NCI-H526 (cell line): ENCODE results near the gene BRSK1.

Source experiments
- DNase-seq, 2 experiments: peaks; one replicate each; lab custom pipeline; 2025; lab: John Stamatoyannopoulos, UW

Gene BRSK1

DNA sequence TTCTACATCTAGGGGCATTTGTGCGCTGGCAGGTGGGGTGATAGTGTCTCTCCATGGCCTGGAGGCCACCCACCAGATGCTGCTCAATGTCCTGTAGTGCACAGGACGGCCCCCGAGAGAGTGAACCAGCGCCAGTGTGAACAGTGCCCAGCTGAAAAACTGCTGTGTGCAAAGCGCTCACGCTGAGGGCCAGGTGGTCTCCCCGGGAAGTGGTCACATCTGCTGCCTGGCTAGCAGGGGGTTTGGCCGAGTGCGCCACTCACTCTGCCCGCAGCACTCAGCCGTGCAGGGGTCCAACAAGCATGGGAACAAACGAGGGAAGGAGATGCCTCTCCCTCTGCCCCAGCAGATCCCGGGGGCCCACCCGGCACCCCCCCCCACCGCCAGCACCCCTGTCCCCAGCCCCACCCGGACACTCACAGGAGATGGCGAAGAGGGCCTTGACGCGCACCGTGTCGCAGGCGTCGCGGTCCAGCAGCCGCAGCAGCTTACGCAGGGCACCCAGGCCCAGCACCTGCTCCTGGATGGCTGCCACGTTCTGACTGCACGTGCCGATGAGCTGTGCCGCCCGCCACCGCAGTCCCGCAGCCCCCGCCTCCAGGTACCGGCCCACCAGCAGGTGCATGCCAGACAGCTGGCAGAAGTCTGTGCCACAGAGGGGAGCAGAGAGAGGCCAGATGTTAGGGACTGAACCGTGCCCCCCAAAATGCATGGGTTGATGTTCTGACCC is 9.7 kb upstream of the BRSK1 start:
- DNase-seq = no peak

DNA sequence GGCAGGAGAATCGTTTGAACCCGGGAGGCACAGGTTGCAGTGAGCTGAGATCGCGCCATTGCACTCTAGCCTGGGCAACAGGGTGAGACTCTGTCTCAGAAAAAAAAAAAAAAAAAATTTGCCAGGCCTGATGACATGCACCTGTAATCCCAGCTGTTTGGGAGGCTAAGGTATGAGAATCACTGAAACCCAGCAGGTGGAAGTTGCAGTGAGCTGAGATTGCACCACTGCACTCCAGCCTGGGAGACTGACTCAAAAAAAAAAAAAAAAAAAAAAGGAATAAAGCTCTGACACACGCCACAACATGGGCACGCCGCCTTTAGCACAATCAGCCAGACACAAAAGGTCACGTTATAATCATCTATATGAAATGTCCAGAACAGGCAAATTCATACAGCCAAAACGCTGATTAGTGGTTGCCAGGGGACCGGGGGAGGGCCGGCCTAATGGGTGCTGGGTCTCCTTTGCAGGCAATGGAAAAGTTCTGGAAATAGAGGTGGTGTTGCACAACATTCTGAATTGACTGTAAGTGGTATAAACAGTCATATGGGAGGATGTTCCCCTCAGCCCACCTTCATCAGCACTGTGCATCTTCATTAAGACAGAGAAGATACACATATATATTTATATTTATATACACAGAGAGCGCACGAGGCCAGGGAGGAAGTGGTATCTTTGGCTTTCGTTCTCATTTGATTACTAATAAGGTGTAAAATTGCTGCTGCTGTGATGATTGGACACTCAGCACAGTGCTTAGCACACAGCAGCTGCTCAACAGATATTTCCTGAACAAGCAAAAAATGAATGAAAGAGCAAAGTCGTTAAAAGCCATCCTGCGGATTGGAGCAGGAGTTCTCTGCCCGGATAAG is 7.7 kb upstream of the BRSK1 start:
- DNase-seq = peak in 1 of 2 experiments; percentile 38

DNA sequence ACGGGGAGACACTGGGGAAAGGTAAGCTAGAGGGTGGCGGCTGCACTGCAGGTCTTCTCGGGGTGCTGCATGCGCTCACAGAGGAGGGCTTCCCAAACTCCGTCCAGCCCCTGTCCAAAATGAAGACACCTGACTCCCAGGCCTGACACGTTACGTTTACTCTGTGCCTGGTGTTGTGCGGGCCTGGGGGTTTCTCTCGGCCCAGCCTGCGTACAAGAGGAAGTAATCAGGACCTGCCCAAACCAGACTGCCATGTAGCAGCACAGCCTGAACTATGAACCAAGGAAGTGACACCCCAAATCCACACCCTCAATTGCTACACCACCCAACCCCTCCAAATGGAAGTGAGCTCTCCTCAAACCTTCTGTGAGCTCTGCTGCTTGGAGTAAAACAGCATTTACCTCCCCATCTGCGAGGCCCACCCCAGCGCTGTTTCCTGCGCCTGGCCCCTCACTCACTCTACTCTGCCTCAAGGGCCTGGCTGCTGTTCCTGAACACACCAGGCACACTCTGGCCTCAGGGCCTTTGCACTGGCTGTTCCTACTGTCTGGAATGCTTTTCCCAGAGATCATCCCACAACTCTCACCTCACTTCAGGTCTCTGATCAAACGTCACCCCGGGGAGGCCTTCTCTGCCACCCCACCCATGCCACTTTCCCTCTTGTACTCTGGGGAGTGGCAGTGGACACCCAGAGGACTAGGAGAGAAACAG is 6.9 kb upstream of the BRSK1 start:
- DNase-seq = no peak

DNA sequence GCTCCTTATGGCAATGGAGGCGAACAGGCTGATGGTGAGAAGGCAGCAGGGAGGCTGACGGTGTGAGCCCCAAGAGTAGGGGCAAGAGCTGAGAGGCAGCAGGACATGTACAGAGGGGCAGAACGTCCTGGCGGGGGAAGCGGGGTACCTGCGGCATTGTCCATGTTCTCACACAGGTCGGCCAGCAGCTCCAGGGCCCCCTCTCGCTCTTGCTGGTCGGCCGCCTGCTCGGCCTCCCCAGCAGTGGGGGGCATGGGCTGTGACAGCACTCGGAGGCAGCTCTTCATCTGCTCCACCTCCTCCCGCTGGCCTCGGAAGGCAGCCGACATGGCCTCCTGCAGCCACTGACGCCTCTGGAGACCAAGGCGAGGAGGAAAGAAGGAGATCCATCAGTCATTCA is 6.3 kb upstream of the BRSK1 start:
- DNase-seq = no peak

DNA sequence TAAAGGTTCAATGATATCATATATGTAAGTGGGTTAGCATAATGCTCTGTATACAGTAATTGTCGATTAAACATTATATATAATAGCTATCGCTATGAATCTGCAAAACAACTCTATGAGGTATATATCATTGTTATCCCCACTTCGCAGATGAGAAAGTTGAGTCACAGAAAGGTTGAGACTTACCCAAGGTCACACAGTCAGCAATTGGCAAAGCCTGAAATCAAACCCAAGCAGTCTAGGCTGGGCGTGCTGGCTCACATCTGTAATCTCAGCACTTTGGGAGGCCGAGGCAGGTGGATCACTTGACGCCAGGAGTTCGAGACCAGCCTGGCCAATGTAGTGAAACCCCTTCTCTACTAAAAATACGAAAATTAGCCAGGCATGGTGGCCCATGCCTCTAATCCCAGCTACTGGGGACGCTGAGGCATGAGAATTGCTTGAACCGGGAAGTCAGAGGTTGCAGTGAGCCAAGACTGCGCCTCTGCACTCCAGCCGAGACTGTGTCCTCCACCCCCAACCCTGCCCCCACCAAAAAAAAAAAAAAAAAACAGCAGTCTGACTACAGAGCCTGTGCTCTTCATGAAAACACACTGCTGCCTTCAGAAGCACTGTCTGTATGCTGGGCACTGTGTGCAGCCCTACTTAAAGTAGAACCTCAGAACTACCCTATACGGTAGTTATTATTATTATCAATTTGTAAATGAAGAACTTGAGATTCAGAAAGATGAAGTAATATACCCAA is 5.2 kb upstream of the BRSK1 start:
- DNase-seq = no peak

DNA sequence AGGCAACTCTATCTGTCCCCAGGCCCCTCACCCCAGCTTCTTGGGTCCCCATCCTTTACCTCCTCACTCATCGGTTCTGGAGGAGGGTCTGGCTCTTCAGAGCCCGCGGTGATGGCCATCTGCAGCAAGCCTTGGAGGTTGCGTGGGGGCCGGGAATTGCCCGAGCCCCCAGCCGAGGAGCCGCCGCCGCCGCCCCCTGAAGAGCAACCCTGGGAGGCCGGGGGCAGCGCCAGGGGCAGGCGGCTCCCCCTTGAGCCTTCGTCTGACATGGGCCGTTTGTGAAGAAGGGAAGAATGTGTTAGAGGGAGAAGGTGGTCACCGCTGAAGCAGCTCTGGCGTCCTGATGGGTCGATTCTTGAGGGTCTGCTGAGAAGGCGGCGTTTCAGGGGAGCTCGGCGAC is 4.5 kb upstream of the BRSK1 start:
- no peak for DNase-seq

DNA sequence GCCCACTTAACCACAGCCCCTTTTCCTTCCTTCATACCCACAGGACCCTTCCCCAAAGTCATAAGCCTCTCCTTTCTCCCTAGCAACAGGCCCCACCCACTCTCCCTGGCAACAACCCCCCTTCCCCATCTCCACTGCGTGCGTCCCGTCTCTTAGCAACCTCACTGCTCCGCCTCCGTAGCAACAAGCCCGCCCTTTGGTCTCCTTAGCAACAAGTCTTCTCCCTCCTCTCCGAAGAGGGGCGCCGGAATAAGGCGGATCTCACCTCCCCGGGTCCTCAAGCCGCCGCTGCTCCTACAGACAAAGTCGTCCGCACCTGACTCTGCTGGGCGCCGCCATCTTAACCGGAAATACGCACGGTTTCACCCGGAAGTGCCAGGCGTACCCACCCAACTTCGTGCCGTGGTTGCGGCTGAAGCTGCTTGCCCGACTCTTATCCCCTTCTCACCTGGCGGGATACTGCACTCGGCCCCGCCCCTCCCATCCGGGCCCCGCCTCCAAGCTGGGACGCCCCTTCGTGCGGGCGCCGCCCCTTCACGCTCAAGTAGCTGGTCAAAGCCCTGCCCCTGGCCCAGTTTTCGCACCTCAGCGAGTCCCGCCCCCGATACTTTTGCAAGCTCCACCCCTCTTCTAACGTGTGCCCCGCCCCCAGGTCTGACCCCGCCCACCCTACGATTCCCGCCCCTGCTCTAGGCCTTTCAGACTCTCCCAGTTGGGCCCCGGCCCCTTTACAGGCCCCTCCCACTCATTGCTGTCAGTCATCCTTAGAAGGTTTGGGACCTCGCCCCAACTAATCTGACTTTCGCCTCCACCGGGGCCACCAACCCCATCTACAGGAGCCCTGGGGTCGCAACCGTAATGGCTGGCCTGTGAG is 3.8 kb upstream of the BRSK1 start, which contains the start of gene HSPBP1:
TSS of gene HSPBP1 (minus strand) at position 341 of the 874 bp plus-strand sequence. CDS start 502 bp downstream, outside the sequence.
- DNase-seq = peak; percentile 97 to 99

DNA sequence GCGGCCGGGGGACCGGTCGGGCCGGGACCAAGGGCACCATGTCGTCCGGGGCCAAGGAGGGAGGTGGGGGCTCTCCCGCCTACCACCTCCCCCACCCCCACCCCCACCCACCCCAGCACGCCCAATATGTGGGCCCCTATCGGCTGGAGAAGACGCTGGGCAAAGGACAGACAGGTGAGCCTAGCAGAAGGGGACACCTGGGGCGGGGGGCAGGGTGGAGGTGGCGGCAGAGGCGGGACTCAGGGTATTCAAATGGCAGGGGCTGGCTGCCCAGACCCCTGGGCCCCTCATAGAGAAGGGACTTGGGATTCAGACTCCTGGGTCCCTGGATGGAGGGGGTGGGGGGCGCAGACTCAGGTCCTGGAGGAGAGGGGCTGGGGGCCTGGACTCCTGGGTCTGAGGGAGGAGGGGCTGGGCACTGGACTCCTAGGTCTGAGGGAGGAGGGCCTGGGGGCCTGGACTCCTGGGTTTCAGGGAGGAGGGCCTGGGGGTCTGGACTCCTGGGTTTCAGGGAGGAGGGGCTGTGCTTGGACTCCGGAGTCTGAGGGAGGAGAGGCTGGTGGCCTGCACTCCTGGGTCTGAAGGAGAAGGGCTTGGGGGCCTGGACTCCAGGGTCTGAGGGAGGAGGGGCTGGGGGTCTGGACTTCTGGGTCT is 735 bp downstream of the BRSK1 start:
- peak in 1 of 2 experiments; percentile 52 for DNase-seq

DNA sequence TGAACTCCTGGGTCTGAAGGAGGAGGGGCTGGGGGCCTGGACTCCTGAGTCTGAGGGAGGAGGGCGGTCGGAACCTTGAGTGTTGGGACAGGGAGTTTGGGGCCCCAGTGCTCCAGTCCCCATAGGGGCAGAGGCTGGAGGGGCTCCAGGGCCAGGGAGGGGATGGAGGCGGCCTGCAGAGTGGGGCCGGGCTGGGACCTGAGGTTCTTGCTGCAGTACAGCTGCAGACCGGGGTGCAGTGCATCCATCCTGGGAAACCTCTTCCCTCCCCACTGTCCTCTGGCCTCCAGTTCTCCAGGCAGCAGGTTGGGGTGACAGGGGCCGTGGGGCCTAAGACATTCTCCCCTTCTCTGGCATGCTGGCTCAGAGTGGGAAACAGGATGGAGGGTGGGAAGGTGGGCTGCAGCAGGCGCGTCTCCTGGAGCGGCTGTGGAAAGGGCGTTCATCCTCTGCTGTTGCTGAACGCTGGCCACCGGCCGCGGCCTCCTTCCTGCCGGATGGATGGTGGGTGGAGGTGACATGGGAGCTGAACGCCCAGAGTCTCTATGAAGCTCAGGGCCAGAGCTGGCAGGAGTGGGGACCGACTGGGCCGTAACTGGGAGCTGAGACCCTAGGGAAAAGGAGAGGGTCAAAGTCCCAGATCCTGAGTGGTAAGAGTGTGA is 1.6 kb downstream of the BRSK1 start:
- peak in 1 of 2 experiments; percentile 31 for DNase-seq

DNA sequence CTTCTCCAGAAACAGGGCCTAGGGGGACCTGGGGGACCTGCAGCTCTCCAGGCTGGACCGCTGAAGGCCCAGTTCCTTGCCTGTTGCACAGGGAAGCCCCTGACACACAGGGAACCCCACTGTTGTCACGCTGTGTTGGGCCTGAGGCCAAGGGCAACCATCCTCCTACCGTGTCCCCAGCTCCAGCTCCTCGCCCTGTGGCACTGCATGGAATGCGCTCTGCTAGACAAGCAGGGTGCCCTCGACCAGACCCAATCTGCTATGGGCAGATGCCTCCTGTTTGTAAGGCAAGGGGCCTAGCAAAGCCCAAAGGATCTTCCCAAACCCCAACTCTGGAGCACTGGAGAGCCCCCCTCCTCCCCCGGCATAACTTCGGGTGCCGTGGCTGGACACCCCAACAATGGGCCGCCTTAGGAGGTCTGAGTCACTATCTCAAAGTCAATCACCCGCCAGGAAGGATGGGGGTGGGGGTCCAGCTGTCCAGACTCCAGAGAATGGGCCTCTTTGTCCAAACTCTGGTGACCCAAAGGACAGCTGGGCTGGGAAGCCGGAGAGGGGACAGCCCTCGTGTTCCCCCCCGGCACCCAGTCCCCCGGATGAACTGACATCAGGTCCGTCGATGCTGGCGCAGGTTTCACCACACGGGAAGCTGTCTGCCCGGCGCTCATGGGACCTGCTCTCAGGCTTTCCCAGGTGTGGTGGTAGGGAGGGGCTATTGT is 3.7 kb downstream of the BRSK1 start:
- DNase-seq = no peak

DNA sequence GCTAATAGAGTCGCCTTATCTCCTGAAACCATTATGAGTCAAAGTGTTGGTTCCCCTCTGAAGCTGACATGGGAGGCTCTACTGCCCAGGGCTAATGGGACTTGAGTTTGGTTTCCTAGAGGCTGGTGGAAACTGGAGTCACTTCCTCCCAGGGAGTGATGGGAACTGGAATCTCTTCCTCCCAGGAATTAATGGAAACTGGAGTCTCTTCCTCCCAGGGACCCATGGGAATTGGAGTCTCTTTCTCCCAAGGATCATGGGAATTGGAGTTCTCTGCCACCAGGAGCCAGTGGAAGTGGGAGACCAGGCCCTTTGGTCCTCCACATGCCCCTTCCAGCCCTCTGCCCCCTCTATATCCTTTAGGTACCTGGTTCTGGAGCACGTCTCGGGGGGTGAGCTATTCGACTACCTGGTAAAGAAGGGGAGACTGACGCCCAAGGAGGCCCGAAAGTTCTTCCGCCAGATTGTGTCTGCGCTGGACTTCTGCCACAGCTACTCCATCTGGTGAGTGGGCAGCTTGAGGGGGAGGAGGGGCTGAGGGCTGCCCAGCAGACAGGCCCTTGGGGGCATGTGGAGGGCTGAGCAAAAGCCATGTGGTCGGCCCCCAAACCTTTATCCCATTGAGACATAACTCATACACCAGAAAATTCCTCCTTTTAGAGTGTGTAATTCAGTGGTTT is 5.5 kb downstream of the BRSK1 start:
- DNase-seq = peak in 1 of 2 experiments; percentile 24

DNA sequence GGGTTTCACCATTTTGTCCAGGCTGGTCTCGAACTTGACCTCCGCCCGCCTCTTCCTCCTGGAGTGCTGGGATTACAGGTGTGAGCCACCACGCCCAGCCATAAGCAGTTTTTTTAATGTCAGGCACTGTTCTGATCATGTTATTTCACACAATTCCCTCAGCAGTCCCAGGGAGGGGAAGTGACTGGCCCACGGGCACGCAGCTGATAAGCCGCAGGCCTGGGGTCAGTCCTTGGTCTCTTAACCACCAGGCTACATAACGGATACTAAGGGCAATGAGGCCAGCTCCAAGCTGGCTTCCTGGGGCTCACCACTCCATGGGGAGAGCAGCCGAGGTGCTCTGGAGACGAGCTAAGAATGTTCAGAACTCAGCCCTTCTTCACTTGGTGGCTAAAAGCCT is 13.5 kb downstream of the BRSK1 start:
- DNase-seq = no peak

DNA sequence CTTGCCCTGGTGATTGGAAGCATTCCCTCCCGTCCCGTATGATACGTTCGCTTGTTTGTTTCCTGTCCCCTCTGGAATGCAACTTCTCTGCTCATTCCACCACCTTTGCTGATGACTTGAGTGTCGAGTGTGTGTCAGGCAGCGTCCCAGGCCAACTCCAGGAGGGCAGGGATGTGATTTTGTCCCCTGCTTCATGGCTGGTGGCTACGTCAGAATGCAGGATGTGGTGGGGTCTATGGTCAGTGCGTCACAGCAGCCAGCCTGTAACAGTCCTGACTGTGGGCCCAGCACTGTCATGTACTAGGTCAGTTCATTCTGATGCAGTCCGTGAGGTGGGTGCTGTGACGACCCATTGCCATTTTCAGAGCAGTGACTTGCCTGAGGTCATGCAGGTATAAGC is 16.2 kb downstream of the BRSK1 start:
- no peak for DNase-seq

DNA sequence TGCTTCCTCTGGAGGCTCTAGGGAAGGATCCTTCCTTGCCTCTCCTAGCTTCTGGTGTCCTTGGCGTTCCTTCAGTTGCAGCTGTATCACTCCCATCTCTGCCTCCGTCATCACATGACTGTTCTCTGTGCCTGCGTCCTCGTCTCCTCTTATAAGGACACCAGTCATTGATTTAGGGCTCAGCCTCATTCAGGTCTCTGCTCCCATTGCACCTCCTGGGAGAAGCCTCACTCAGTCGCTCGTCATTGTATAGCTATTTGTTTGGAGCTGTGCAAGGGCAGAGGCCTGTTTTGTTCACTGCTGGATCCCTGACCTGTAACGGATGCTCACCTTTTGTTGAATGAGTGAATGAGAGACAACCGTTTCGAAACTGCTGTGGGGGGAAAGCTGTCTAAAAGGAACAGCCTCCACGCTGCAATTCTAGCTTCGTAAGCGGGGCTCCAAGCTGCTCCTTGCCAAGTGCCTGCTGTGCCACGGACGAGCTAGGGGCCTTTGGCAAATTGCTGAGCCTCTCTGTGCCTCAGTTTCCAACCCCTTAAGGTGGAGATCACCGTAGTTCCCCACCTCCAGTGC is 17.2 kb downstream of the BRSK1 start:
- no peak for DNase-seq

DNA sequence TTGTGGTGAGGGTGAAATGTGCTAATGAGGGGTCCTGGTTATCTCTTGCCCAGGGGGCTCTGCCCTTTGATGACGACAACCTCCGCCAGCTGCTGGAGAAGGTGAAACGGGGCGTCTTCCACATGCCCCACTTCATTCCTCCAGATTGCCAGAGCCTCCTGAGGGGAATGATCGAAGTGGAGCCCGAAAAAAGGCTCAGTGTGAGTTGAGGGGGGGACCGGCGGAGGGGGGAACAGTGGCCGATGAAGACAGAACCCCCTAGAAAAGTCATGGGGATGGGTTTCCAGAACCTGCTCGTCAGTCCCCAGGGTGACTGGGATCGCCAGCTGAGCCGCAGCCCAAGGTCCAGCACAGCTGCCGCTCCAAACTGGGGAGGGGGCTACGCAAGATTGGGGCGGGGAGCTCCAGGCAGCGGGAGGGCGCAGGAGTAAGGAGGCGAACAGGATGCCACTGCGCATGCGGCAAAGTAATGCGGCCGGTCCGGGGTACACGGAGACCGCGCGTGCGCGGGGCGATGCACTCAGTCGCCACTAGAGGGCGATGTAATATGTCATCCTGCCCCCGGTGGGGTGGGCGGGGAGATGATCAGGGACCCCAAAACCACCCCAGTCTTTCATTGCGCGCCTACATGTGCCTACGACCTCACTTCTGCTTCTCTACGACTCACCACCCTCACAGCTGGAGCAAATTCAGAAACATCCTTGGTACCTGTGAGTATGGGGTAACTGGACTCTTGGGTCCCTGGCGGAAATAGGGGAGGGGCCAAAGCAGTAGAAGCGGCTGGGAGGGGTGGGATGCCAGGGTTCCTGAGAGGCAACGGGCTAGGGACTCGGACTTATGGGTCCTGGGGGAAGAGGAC is 17.9 kb downstream of the BRSK1 start:
- DNase-seq = peak; percentile 22 to 93

DNA sequence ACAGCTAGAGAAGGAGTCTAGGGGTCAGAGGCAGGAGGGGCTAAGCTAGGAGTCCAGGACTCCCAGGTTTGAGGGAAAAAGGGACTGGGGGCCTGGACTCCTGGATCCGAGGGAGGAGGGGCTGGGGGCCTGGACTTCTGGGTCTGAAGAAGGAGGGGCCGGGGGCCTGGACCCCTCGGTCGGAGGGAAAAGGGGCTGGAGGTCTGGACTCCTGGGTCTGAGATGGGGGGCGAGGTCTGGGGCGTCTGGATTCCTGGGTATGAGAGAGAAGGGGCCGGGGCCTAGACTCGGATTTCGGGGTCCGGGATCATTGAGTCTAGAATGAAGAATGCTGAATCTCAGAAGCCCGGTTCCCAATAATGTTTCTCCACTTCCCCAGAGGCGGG is 18.5 kb downstream of the BRSK1 start:
- DNase-seq = no peak

DNA sequence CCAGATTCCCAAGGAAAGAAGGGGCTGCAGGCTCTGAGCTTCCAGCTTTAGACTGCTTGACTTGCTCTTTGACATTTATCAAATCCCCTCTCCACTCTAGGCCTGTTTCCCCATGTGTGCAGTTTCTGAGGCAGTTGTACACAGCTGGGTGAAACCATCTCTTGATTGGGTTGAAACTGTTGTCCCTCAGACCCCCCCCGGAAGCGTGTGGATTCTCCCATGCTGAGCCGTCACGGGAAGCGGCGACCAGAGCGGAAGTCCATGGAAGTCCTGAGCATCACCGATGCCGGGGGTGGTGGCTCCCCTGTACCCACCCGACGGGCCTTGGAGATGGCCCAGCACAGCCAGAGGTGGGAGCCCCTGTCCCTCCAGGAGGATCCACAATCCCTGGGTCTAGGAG is 19.7 kb downstream of the BRSK1 start:
- DNase-seq = no peak
